Fibroblast of lung (primary cell): ENCODE measurements around the gene HPGDS. TPM values are rescaled to one million over a fixed set of nuclear protein-coding genes. Genes with fewer than 3 reads are reported as not detected.

Experiments
- DNase-seq, 2 donors: peaks; one replicate each; pipeline versions ENCODE4 v3.0.0 to v3.0.0-alpha.2; 2010; ENCODE audit warnings: low read depth in 2 of 2
- H2AFZ ChIP-seq: 2 replicates; pipeline ENCODE4 v1.5.1; 2012; ENCODE audit warnings: low read length, control low read depth, inconsistent platforms
- H3K27ac ChIP-seq: 2 replicates; pipeline ENCODE4 v1.5.1; 2011; ENCODE audit warnings: low read length, control low read depth; ENCODE audit not compliant: insufficient read depth
- H3K27me3 ChIP-seq: 2 replicates; pipeline ENCODE4 v1.5.1; 2011; ENCODE audit warnings: mild to moderate bottlenecking, low read length; ENCODE audit not compliant: control insufficient read depth, insufficient read depth
- H3K36me3 ChIP-seq: 2 replicates; pipeline ENCODE4 v1.5.1; 2011; ENCODE audit warnings: low read length; ENCODE audit not compliant: control insufficient read depth, insufficient read depth
- H3K4me1 ChIP-seq: 2 replicates; pipeline ENCODE4 v1.5.1; 2011; ENCODE audit warnings: low read length; ENCODE audit not compliant: control insufficient read depth, insufficient read depth; ENCODE audit errors: extremely low read depth
- H3K4me2 ChIP-seq: 2 replicates; pipeline ENCODE4 v1.5.1; 2011; ENCODE audit warnings: low read length, control low read depth; ENCODE audit not compliant: insufficient read depth; ENCODE audit errors: extremely low read depth
- H3K4me3 ChIP-seq, 4 experiments: fragments of 200-600 bp in 1 of 4; sonication (generic) in 1 of 4; replicated peaks in 1 of 4; 2 replicates each; pipeline ENCODE4 v1.5.1; 2011 to 2016; ENCODE audit warnings: low read length in 4 of 4, low read depth in 3 of 4, mild to moderate bottlenecking in 3 of 4, control low read depth in 2 of 4, inconsistent platforms in 1 of 4, mixed read lengths in 1 of 4; ENCODE audit not compliant: insufficient read depth in 1 of 4; ENCODE audit errors: control extremely low read depth in 1 of 4
- H3K79me2 ChIP-seq: 2 replicates; pipeline ENCODE4 v1.5.1; 2012; ENCODE audit warnings: mild to moderate bottlenecking, low read length, inconsistent platforms; ENCODE audit not compliant: control insufficient read depth, insufficient read depth
- H3K9ac ChIP-seq: 2 replicates; pipeline ENCODE4 v1.5.1; 2011; ENCODE audit warnings: mild to moderate bottlenecking, low read length, control low read depth; ENCODE audit not compliant: insufficient read depth
- H3K9me3 ChIP-seq: 2 replicates; pipeline ENCODE4 v1.5.1; 2012; ENCODE audit warnings: low read depth, low read length; ENCODE audit not compliant: control insufficient read depth, insufficient read depth
- H4K20me1 ChIP-seq: 2 replicates; pipeline ENCODE4 v1.5.1; 2011; ENCODE audit warnings: low read length; ENCODE audit not compliant: control insufficient read depth, insufficient read depth; ENCODE audit errors: extremely low read depth
- EZH2 ChIP-seq: IDR thresholded peaks from 2 replicates; pipeline ENCODE4 v1.5.1; 2012; ENCODE audit warnings: low read length, control low read depth, mild to moderate bottlenecking; ENCODE audit errors: missing control alignments
- polyA plus RNA-seq, 2 donors: library from polyadenylated mRNA; depleted of rRNA in 1 of 2; stranded (reverse) in 1 of 2; unstranded in 1 of 2; fragments of >200 nt; gene quantifications; 2 replicates each; pipeline ENCODE4 v1.2.1, GENCODE V29; 2011 to 2012; ENCODE audit warnings: missing spikeins in 1 of 2
- total RNA-seq: library from RNA; depleted of rRNA; stranded (reverse); fragments of >200 nt; gene quantifications from 2 replicates; pipeline ENCODE4 v1.2.1, GENCODE V29; 2014
- TF ChIP-seq, protein P1 (sequence below), 2 donors: IDR thresholded peaks in 1 of 2; conservative IDR thresholded peaks in 1 of 2; 1 replicate in 1 of 2; 2 replicates in 1 of 2; pipeline ENCODE4 v1.5.1; 2011 to 2012; ENCODE audit warnings: low read length in 2 of 2, control low read depth in 1 of 2, inconsistent platforms in 1 of 2, low read depth in 1 of 2, mild to moderate bottlenecking in 1 of 2

The HPGDS gene
- total and polyA plus RNA-seq, 2 donors (not counting 1 experiment from before 2014, with no cell fraction given): not detected

- Histone ChIP-seq H3K4me3 (no peak overlapping the region), H3K36me3 (no peaks in the 10 kb centered on the region), H3K27me3 (no peaks in the 10 kb centered on the region), H3K27ac (no peak overlapping the region), H3K9me3 (no peaks in the 10 kb centered on the region), H3K4me2 (no peak overlapping the region), H3K79me2 (no peaks in the 10 kb centered on the region), H4K20me1 (no peaks in the 10 kb centered on the region), H3K4me1 (no peaks in the 10 kb centered on the region), H2AFZ (no peak overlapping the region), H3K9ac (no peak overlapping the region)
- no peak for TF ChIP-seq EZH2
- TF ChIP-seq, protein P1, sequence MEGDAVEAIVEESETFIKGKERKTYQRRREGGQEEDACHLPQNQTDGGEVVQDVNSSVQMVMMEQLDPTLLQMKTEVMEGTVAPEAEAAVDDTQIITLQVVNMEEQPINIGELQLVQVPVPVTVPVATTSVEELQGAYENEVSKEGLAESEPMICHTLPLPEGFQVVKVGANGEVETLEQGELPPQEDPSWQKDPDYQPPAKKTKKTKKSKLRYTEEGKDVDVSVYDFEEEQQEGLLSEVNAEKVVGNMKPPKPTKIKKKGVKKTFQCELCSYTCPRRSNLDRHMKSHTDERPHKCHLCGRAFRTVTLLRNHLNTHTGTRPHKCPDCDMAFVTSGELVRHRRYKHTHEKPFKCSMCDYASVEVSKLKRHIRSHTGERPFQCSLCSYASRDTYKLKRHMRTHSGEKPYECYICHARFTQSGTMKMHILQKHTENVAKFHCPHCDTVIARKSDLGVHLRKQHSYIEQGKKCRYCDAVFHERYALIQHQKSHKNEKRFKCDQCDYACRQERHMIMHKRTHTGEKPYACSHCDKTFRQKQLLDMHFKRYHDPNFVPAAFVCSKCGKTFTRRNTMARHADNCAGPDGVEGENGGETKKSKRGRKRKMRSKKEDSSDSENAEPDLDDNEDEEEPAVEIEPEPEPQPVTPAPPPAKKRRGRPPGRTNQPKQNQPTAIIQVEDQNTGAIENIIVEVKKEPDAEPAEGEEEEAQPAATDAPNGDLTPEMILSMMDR (conservative IDR thresholded peaks at IDR 0.05 in 1 of 2, IDR thresholded peaks at IDR 0.05 in 1 of 2; ENCODE audit: low read depth in 1 of 2, low read length in 2 of 2): no peak
- peak; percentile 15 to 55 for DNase-seq
Measured at GRCh38 chr4:94349193-94349592, 6.6 kb upstream of the HPGDS start.

DNA sequence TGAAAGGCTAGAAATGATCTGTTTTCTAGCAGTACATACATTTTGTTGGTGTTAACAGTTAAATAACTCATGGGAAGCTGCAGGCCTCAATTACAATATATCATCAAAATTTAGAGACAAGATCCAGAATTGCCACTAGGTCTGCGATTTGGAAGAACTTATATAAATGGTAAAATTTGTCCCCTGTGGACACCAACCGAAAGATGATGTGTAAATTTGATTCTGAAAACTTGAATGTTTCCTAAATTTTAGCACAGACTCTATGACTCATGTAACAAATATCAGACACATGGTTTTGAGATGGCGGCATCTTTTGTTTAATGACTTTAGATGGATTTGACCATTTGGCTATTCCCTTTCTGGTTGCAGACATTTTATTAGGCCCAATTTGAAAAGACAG, 6.0 kb upstream of the HPGDS start:
- Histone ChIP-seq H3K4me2 (no peak overlapping the region), H3K9me3 (no peaks in the 10 kb centered on the region), H3K4me1 (no peaks in the 10 kb centered on the region), H3K27me3 (no peaks in the 10 kb centered on the region), H4K20me1 (no peaks in the 10 kb centered on the region), H3K36me3 (no peaks in the 10 kb centered on the region), H2AFZ (no peak overlapping the region), H3K27ac (no peak overlapping the region), H3K9ac (no peak overlapping the region), H3K79me2 (no peaks in the 10 kb centered on the region), H3K4me3 (no peak overlapping the region)
- TF ChIP-seq EZH2: no peak
- TF ChIP-seq, protein P1 (conservative IDR thresholded peaks at IDR 0.05 in 1 of 2, IDR thresholded peaks at IDR 0.05 in 1 of 2; ENCODE audit: low read depth in 1 of 2, low read length in 2 of 2): no peak
- no peak for DNase-seq

DNA sequence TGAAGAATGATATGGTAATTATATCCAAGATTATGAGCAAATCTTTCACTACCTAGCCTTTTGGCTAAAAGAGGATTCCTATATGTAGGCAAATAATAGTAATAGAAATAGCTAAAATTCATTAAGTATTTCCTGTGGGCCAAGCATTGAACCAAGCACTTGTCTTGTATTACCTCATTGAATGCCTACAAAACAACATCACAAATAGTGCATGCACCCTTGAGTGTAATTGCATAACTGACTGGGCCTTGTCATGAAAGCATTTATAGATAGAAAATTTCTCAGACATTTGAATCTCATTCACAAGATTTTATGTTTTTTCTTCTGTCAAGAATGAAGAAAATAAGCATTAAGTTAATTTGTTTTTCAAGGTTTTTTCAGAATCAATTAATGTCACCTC, 3.9 kb upstream of the HPGDS start:
- Histone ChIP-seq H3K9ac (no peak overlapping the region), H3K36me3 (no peaks in the 10 kb centered on the region), H3K4me1 (no peaks in the 10 kb centered on the region), H2AFZ (no peak overlapping the region), H3K9me3 (no peaks in the 10 kb centered on the region), H3K27ac (no peak overlapping the region), H4K20me1 (no peaks in the 10 kb centered on the region), H3K79me2 (no peaks in the 10 kb centered on the region), H3K4me3 (no peak overlapping the region), H3K4me2 (no peak overlapping the region), H3K27me3 (no peaks in the 10 kb centered on the region)
- TF ChIP-seq, protein P1 (conservative IDR thresholded peaks at IDR 0.05 in 1 of 2, IDR thresholded peaks at IDR 0.05 in 1 of 2; ENCODE audit: low read depth in 1 of 2, low read length in 2 of 2): no peak
- TF ChIP-seq EZH2: no peak
- no peak for DNase-seq
